Stimulated activated CD4-positive, alpha-beta T cell treated with anti-CD3 and anti-CD28 coated beads, TNF-alpha, amount 100 ng/mL, for 24 hours (primary cell): Measurements from ENCODE around the gene ATP8A1.
"Not testable (repeated sequence)": the region's sequence is repeated elsewhere in the genome, so short reads cannot be mapped to it uniquely, and the experiment has no call there.

Experiments
- DNase-seq, 3 experiments: peaks; one replicate each; pipeline ENCODE4 v3.0.0-alpha.2; 2020; ENCODE audit warnings: low read depth in 3 of 3

ATP8A1 gene

GRCh38 chr4:42510225-42510624, 146.7 kb downstream of the ATP8A1 start:
- no peak for DNase-seq

GRCh38 chr4:42501624-42502401, 155.1 kb downstream of the ATP8A1 start:
- DNase-seq, result no peak

- no peak for DNase-seq
These were observed 158.9 kb downstream of the ATP8A1 start for GRCh38 chr4:42498040-42498439.

GRCh38 chr4:42497142-42497910, 159.6 kb downstream of the ATP8A1 start:
- DNase-seq, result no peak

GRCh38 chr4:42492962-42493361, 163.9 kb downstream of the ATP8A1 start:
- no peak for DNase-seq

GRCh38 chr4:42490015-42490414, 166.9 kb downstream of the ATP8A1 start:
- no peak for DNase-seq

- DNase-seq, result no peak
These were observed 167.8 kb downstream of the ATP8A1 start for GRCh38 chr4:42489095-42489494.

GRCh38 chr4:42488554-42488953, 168.4 kb downstream of the ATP8A1 start:
- DNase-seq, result no peak

GRCh38 chr4:42488114-42488513, 168.8 kb downstream of the ATP8A1 start:
- no peak for DNase-seq

GRCh38 chr4:42487230-42487629, 169.7 kb downstream of the ATP8A1 start:
- no peak for DNase-seq

- not testable (repeated sequence) for DNase-seq
These were observed 170.7 kb downstream of the ATP8A1 start for GRCh38 chr4:42486156-42486555.

- DNase-seq, result no peak
These were observed 172.3 kb downstream of the ATP8A1 start for GRCh38 chr4:42484630-42485029.

GRCh38 chr4:42483426-42484379, 173.2 kb downstream of the ATP8A1 start:
- DNase-seq, result no peak

- DNase-seq, result no peak
These were observed 174.2 kb downstream of the ATP8A1 start for GRCh38 chr4:42482516-42483327.

GRCh38 chr4:42480717-42481116, 176.2 kb downstream of the ATP8A1 start:
- no peak for DNase-seq

GRCh38 chr4:42480281-42480680, 176.6 kb downstream of the ATP8A1 start:
- no peak for DNase-seq

- no peak for DNase-seq
These were observed 178.0 kb downstream of the ATP8A1 start for GRCh38 chr4:42478946-42479345.

GRCh38 chr4:42478509-42478908, 178.4 kb downstream of the ATP8A1 start:
- DNase-seq, result no peak

- DNase-seq, result no peak
These were observed 182.5 kb downstream of the ATP8A1 start for GRCh38 chr4:42474406-42474805.

GRCh38 chr4:42473071-42473684, 183.7 kb downstream of the ATP8A1 start:
- DNase-seq, result no peak

- no peak for DNase-seq
These were observed 185.0 kb downstream of the ATP8A1 start for GRCh38 chr4:42471896-42472295.
